HL-60/S4 treated with phorbol 12-myristate 13-acetate at 8.2 ng/mL for 4 days and 3 days (cell line): ENCODE results near the gene SPNS1.
"Not testable (repeated sequence)": the region's sequence is repeated elsewhere in the genome, so short reads cannot be mapped to it uniquely, and the experiment has no call there.

Source experiments
- in situ Hi-C: fragments of 300-500 bp; cut with MboI; formaldehyde crosslinking; loops from 2 replicates; pipeline ENCODE4 v1.15.0; 2022; ENCODE audit warnings: low sequenced_read_pairs

SPNS1 gene

GRCh38 chr16:28958216-28958615, 16.4 kb upstream of the SPNS1 start:
- in situ Hi-C loops, result no loop called here

- in situ Hi-C loops, result no loop called here
Observed at GRCh38 chr16:28958836-28959235, 15.7 kb upstream of the SPNS1 start.

GRCh38 chr16:28964072-28964471, 10.5 kb upstream of the SPNS1 start:
- in situ Hi-C loops, result no loop called here

- in situ Hi-C loops, result no loop called here
Observed at GRCh38 chr16:28964496-28964895, 10.1 kb upstream of the SPNS1 start.

- in situ Hi-C loops, result no loop called here
Observed at GRCh38 chr16:28967156-28967555, 7.4 kb upstream of the SPNS1 start.

- in situ Hi-C loops, result not testable (repeated sequence)
Observed at GRCh38 chr16:28969696-28970095, 4.9 kb upstream of the SPNS1 start.

- in situ Hi-C loops, result no loop called here
Observed at GRCh38 chr16:28974007-28974436, 556 bp upstream of the SPNS1 start.

GRCh38 chr16:28975158-28975599, 601 bp downstream of the SPNS1 start:
- in situ Hi-C loops, result no loop called here

- in situ Hi-C loops, result no loop called here
Observed at GRCh38 chr16:28977703-28978662, 3.4 kb downstream of the SPNS1 start.

- in situ Hi-C loops, result not testable (repeated sequence)
Observed at GRCh38 chr16:28980330-28980729, 5.8 kb downstream of the SPNS1 start.

GRCh38 chr16:28980929-28981328, 6.4 kb downstream of the SPNS1 start:
- in situ Hi-C loops, result no loop called here

- in situ Hi-C loops, result no loop called here
Observed at GRCh38 chr16:28981517-28981916, 6.9 kb downstream of the SPNS1 start.

GRCh38 chr16:28982418-28982817, 7.8 kb downstream of the SPNS1 start:
- in situ Hi-C loops, result no loop called here

GRCh38 chr16:28982949-28983348, 8.4 kb downstream of the SPNS1 start:
- in situ Hi-C loops, result no loop called here

- in situ Hi-C loops, result no loop called here
Observed at GRCh38 chr16:28983644-28984043, 9.1 kb downstream of the SPNS1 start.

- in situ Hi-C loops, result no loop called here
Observed at GRCh38 chr16:28984091-28984490, 9.5 kb downstream of the SPNS1 start.

GRCh38 chr16:28984619-28985135, 10.1 kb downstream of the SPNS1 start, which contains the start of gene LAT:
Gene LAT, plus strand, starts transcription at chr16:28985052. Its CDS starts 366 bp downstream, at chr16:28985418.
- in situ Hi-C loops, result no loop called here

- in situ Hi-C loops, result no loop called here
Observed at GRCh38 chr16:28985211-28986041, 10.8 kb downstream of the SPNS1 start.

- in situ Hi-C loops, result no loop called here
Observed at GRCh38 chr16:28986046-28986445, 11.5 kb downstream of the SPNS1 start.

- in situ Hi-C loops, result no loop called here
Observed at GRCh38 chr16:28986492-28986891, 11.9 kb downstream of the SPNS1 start.

- in situ Hi-C loops, result no loop called here
Observed at GRCh38 chr16:28987170-28987853, 12.7 kb downstream of the SPNS1 start.
